K562 (cell line): Measurements from ENCODE around the gene C19orf85. TPM values are rescaled to one million over a fixed set of nuclear protein-coding genes. Genes with fewer than 3 reads are reported as not detected.

Experiments used
- ATAC-seq: fragments of 200-7000 bp; cut with Tn5 transposase; 3 replicates; pipeline ENCODE4 v1.9.1; 2020; ENCODE audit warnings: moderate library complexity
- BruUV-seq: library from RNA; stranded (reverse); fragments of 400-500 nt; replicated peaks from 2 replicates; lab custom pipeline; 2021; lab: Mats Ljungman, UMichigan
- CTCF ChIA-PET: fragments of 300-600 bp; formaldehyde crosslinking; extraction: SDS; loops from one replicate; lab custom pipeline; 2021; ENCODE audit warnings: low intra/inter-chr PET ratio; lab: Yijun Ruan, JAX
- POLR2A ChIA-PET: fragments of 300-600, 350-650 bp; sonication (Branson Sonifier 250); formaldehyde crosslinking; extraction: SDS; loops from one replicate; lab custom pipeline; 2021; ENCODE audit warnings: antibody characterized with exemption, inconsistent platforms; lab: Yijun Ruan, JAX
- DNase-seq, 4 experiments: peaks; one replicate each; pipeline versions ENCODE4 v3.0.0 to v3.0.0-alpha.2; 2011 to 2018; ENCODE audit warnings: low spot score in 3 of 4, mixed read lengths in 3 of 4; ENCODE audit errors: extremely low read depth in 1 of 4
- FAIRE-seq: peaks from 2 replicates; lab custom pipeline; 2011; peaks lifted over from hg19 to GRCh38; lab: Jason Lieb, UNC
- H2AFZ ChIP-seq: 2 replicates; pipeline ENCODE4 v1.6.0; 2011; ENCODE audit warnings: low read depth, low read length, control low read depth, inconsistent platforms
- H3K27ac ChIP-seq: fragments of 200-600 bp; 3 replicates; pipeline ENCODE4 v1.8.0; 2011; ENCODE audit warnings: low read depth, mild to moderate bottlenecking, control low read depth, inconsistent platforms, low read length, moderate library complexity, mixed read lengths; ENCODE audit errors: extremely low read depth
- H3K27me3 ChIP-seq, 2 experiments: fragments of 300-600 bp in 1 of 2; 2 replicates in 1 of 2; 3 replicates in 1 of 2; pipeline versions ENCODE4 v1.6.0 to v1.8.0; 2011; ENCODE audit warnings: inconsistent platforms in 2 of 2, low read length in 2 of 2, mild to moderate bottlenecking in 1 of 2, mixed read lengths in 1 of 2, moderate library complexity in 1 of 2; ENCODE audit not compliant: control insufficient read depth in 2 of 2, insufficient read depth in 2 of 2
- H3K36me3 ChIP-seq: fragments of 300-600 bp; 3 replicates; pipeline ENCODE4 v1.8.0; 2011; ENCODE audit warnings: mild to moderate bottlenecking, low read length, inconsistent platforms; ENCODE audit not compliant: control insufficient read depth, insufficient read depth
- H3K4me1 ChIP-seq, 2 experiments: fragments of 200-600 bp in 1 of 2; replicated peaks in 1 of 2; 2 replicates in 1 of 2; 3 replicates in 1 of 2; pipeline versions ENCODE4 v1.5.1 to v1.8.0; 2011; ENCODE audit warnings: inconsistent platforms in 2 of 2, low read length in 2 of 2, mild to moderate bottlenecking in 1 of 2, mixed read lengths in 1 of 2, moderate library complexity in 1 of 2; ENCODE audit not compliant: control insufficient read depth in 2 of 2, insufficient read depth in 2 of 2
- H3K4me2 ChIP-seq: 2 replicates; pipeline ENCODE4 v1.6.1; 2011; ENCODE audit warnings: low read length, control low read depth, inconsistent platforms, mixed read lengths; ENCODE audit not compliant: insufficient read depth
- H3K4me3 ChIP-seq: fragments of 200-600 bp; sonication (generic), shearing (Covaris generic); 2 replicates; pipeline ENCODE4 v1.5.1; 2016; ENCODE audit warnings: control low read depth, inconsistent platforms
- H3K79me2 ChIP-seq: fragments of 200-600 bp; 3 replicates; pipeline ENCODE4 v1.8.0; 2011; ENCODE audit warnings: low read length, inconsistent platforms; ENCODE audit not compliant: control insufficient read depth, insufficient read depth
- H3K9ac ChIP-seq, 2 experiments: 2 replicates each; pipeline versions ENCODE4 v1.6.0 to v1.6.1; 2011; ENCODE audit warnings: low read depth in 2 of 2, low read length in 2 of 2, control low read depth in 1 of 2, inconsistent platforms in 1 of 2, mild to moderate bottlenecking in 1 of 2, mixed read lengths in 1 of 2; ENCODE audit not compliant: insufficient read depth in 1 of 2
- H3K9me1 ChIP-seq: one replicate; pipeline ENCODE4 v1.6.0; 2011; ENCODE audit warnings: inconsistent platforms, mild to moderate bottlenecking, low read length, moderate library complexity; ENCODE audit not compliant: control insufficient read depth, insufficient read depth
- H3K9me3 ChIP-seq: replicated peaks from 2 replicates; pipeline ENCODE4 v1.5.1; 2011; ENCODE audit warnings: low read depth, low read length, inconsistent platforms; ENCODE audit not compliant: control insufficient read depth, insufficient read depth
- H4K20me1 ChIP-seq: replicated peaks from 2 replicates; pipeline ENCODE4 v1.6.1; 2011; ENCODE audit warnings: low read length, inconsistent platforms, mixed read lengths; ENCODE audit not compliant: control insufficient read depth, insufficient read depth
- CUX1 ChIP-seq: fragments of 200-800 bp; sonication (Bioruptor generic); IDR thresholded peaks from 2 replicates; pipeline ENCODE4 v1.6.1; 2016; ENCODE audit warnings: missing genetic modification characterization, missing compliant biosample characterization
- HNRNPK ChIP-seq: fragments of 200-400 bp; formaldehyde crosslinking; IDR thresholded peaks from one replicate; pipeline ENCODE4 v1.6.1; 2018; ENCODE audit warnings: mild to moderate bottlenecking, low read depth, low read length; ENCODE audit not compliant: poor library complexity, severe bottlenecking
- HNRNPL ChIP-seq: fragments of 200-400 bp; formaldehyde crosslinking; IDR thresholded peaks from 2 replicates; pipeline ENCODE4 v1.6.1; 2017; ENCODE audit warnings: low read depth, mild to moderate bottlenecking, low read length
- KDM2B ChIP-seq: fragments of 250-450 bp; sonication (Bioruptor Pico); IDR thresholded peaks from 2 replicates; pipeline ENCODE4 v1.8.0; 2021; ENCODE audit warnings: mild to moderate bottlenecking, moderate library complexity
- KLF1 ChIP-seq: fragments of 450-650 bp; IDR thresholded peaks from 2 replicates; pipeline ENCODE4 v1.6.1; 2016; ENCODE audit warnings: missing genetic modification characterization, missing compliant biosample characterization
- NRF1 ChIP-seq, 2 experiments: fragments of 450-650 bp; IDR thresholded peaks in 1 of 2; conservative IDR thresholded peaks in 1 of 2; 2 replicates each; pipeline ENCODE4 v1.6.1; 2014; ENCODE audit warnings: mild to moderate bottlenecking in 2 of 2
- POLR2G ChIP-seq: fragments of 200-400 bp; formaldehyde crosslinking; IDR thresholded peaks from 2 replicates; pipeline ENCODE4 v1.6.1; 2017; ENCODE audit warnings: low read depth, mild to moderate bottlenecking, antibody characterized with exemption, low read length, moderate library complexity
- RAD21 ChIP-seq, 2 experiments: fragments of 250-450 bp in 1 of 2; fragments of 450-650 bp in 1 of 2; sonication (Bioruptor Pico) in 1 of 2; formaldehyde crosslinking in 1 of 2; IDR thresholded peaks in 1 of 2; conservative IDR thresholded peaks in 1 of 2; 2 replicates each; pipeline versions ENCODE4 v1.4.0 to v1.8.0; 2020 to 2022; ENCODE audit warnings: mild to moderate bottlenecking in 2 of 2, moderate library complexity in 1 of 2
- ZBTB33 ChIP-seq: sonication (generic); formaldehyde crosslinking; IDR thresholded peaks from 2 replicates; pipeline ENCODE4 v1.8.1; 2023; ENCODE audit warnings: mild to moderate bottlenecking, missing genetic modification reagents
- ZBTB8A ChIP-seq: fragments of 450-650 bp; IDR thresholded peaks from 2 replicates; pipeline ENCODE4 v1.6.1; 2018; ENCODE audit warnings: mild to moderate bottlenecking, moderate library complexity; ENCODE audit not compliant: partially characterized antibody
- ZNF644 ChIP-seq: fragments of 200-800 bp; sonication (Bioruptor generic); IDR thresholded peaks from 2 replicates; pipeline ENCODE4 v1.6.1; 2016; ENCODE audit warnings: low read depth, missing genetic modification characterization, missing compliant biosample characterization
- WGBS: fragments of 100-300 bp; shearing (Covaris generic); methylation state at CpG from one replicate; pipeline ENCODE4 v1.1.6; 2016; ENCODE audit warnings: low coverage, mixed read lengths; ENCODE audit not compliant: insufficient coverage; ENCODE audit errors: missing lambda C conversion rate; 5-methylcytosine and 5-hydroxymethylcytosine counted together
- in situ Hi-C: fragments of 300-500 bp; cut with MboI; formaldehyde crosslinking; loops from 4 replicates; pipeline ENCODE4 v1.15.0; 2018; ENCODE audit warnings: inconsistent platforms, mixed read lengths
- intact Hi-C: fragments of 100-400 bp; cut with micrococcal nuclease; formaldehyde crosslinking; loops from 2 replicates; pipeline ENCODE4 v1.14.2; 2022
- polyA plus RNA-seq, 8 experiments: library from polyadenylated mRNA; depleted of rRNA in 4 of 8; stranded (reverse) in 5 of 8; unstranded in 3 of 8; fragments of >200 nt; fragmentation: Nextera tagmentation in 2 of 8; fragmentation: Illumina TruSeq in 1 of 8; extraction: Ambion mirVana in 2 of 8; extraction: Trizol in 1 of 8; gene quantifications; 2 replicates each; pipeline versions ENCODE4 v1.2.1 to v1.2.3, GENCODE V29; 2011 to 2014; ENCODE audit warnings: inconsistent platforms in 1 of 8, missing spikeins in 1 of 8
- total RNA-seq, 7 experiments: library from RNA; depleted of rRNA in 6 of 7; stranded (reverse); fragments of >200 nt in 6 of 7; fragmentation: Illumina TruSeq in 2 of 7; extraction: Trizol in 2 of 7; gene quantifications; 2 replicates each; pipeline versions ENCODE4 v1.2.1 to v1.2.3, GENCODE V29; 2011 to 2021; ENCODE audit warnings: low replicate concordance in 1 of 7

Gene C19orf85
- total and polyA plus RNA-seq, 9 of the 15 experiments (the other 6 are each of a cell fraction or from before 2014, with no cell fraction given) = not detected

- TF ChIP-seq HNRNPK = no peak
- TF ChIP-seq ZBTB8A = no peak
- no peak for TF ChIP-seq KDM2B (CRISPR knock-in tag)
Measured at GRCh38 chr19:55489711-55490477, 25.3 kb upstream of the C19orf85 start (continued).

GRCh38 chr19:55488986-55489710, 24.6 kb upstream of the C19orf85 start:
- Histone ChIP-seq H3K27ac (no peak overlapping the region), H3K4me2 (no peak overlapping the region), H3K4me3 (no peak overlapping the region), H3K27me3 (peaks cover 0 to 4% of the 10 kb centered on the region in 2 experiments; a peak in 1 of 5 replicates), H3K9me3 (no peaks in the 10 kb centered on the region), H3K9me1 (no peaks in the 10 kb centered on the region), H3K9ac (peak overlapping the region in 1 of 2 experiments; percentile 81; a peak in 2 of 4 replicates), H3K79me2 (peaks cover 12% of the 10 kb centered on the region; the same call in 2 of the 3 replicates), H3K4me1 (peaks cover 29 to 89% of the 10 kb centered on the region in 2 experiments), H4K20me1 (no peaks in the 10 kb centered on the region), H3K36me3 (peaks cover 5% of the 10 kb centered on the region; the same call in 2 of the 3 replicates), H2AFZ (no peak overlapping the region)
- CTCF ChIA-PET = no interaction called here
- WGBS = 81% methylated on average over 24 of the region's 36 CpGs
- no peak for ATAC-seq
- in situ Hi-C loops (no loop called here), intact Hi-C loops (no loop called here)
- peak in 2 of 4 experiments; percentile 30 to 33 for DNase-seq
- no peak for FAIRE-seq
- POLR2A ChIA-PET = interaction anchor here (0.6 to 2.3 kb wide), 4 partner anchors 10 to 105 kb away, joined by 3 to 5 read pairs (median 3); partner anchors contain the start of gene TMEM238
- no TSS peak for BruUV-seq
- TF ChIP-seq HNRNPL (peak; percentile 78; the same call in 1 of the 2 replicates), RAD21 (CRISPR knock-in tag; conservative IDR thresholded peaks at IDR 0.05 in 1 of 2, IDR thresholded peaks at IDR 0.05 in 1 of 2) (no peak), KLF1 (tag) (no peak), ZBTB33 (CRISPR knock-in tag) (peak; percentile 96), ZNF644 (tag) (no peak), POLR2G (peak; percentile 76), NRF1 (conservative IDR thresholded peaks at IDR 0.05 in 1 of 2, IDR thresholded peaks at IDR 0.05 in 1 of 2) (no peak), CUX1 (CRISPR knock-in tag) (no peak)
